Fibroblast of mammary gland (primary cell): ENCODE measurements around the gene SORCS2.
A peak's percentile ranks its signal among the peaks of the same experiment; 100 is the strongest.

Experiments used
- DNase-seq: peaks from one replicate; pipeline ENCODE4 v3.0.0-alpha.2; 2010; ENCODE audit warnings: low read depth
- H3K4me3 ChIP-seq: 2 replicates; pipeline ENCODE4 v1.5.1; 2011; ENCODE audit warnings: low read depth, mild to moderate bottlenecking, low read length, moderate library complexity; ENCODE audit not compliant: control insufficient read depth
- TF ChIP-seq, protein P1 (sequence below): conservative IDR thresholded peaks from 2 replicates; pipeline ENCODE4 v1.5.1; 2011; ENCODE audit warnings: low read depth, low read length, inconsistent platforms; ENCODE audit not compliant: control insufficient read depth, insufficient read depth

Gene SORCS2

DNA sequence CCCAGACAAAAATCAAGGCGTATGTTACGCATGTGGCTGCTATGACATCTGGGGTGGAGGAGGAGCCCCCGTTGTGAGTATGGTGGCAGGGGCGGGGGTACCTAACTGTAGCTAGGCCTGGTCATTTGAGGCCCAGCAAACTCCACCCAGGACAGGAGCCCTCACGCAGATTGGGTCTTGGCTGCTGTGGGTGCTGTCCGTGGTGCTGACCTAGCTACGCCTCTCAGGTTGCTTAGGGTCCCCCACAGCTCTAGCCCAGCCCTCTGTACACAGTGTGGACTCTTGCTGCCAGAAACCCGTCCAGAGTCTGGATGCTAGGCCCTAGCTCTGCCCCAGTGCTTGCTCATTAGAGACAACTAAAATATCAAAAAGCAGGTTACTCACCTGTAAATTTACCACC, 389.1 kb downstream of the SORCS2 start:
- peak; percentile 6 for DNase-seq
- TF ChIP-seq, protein P1, sequence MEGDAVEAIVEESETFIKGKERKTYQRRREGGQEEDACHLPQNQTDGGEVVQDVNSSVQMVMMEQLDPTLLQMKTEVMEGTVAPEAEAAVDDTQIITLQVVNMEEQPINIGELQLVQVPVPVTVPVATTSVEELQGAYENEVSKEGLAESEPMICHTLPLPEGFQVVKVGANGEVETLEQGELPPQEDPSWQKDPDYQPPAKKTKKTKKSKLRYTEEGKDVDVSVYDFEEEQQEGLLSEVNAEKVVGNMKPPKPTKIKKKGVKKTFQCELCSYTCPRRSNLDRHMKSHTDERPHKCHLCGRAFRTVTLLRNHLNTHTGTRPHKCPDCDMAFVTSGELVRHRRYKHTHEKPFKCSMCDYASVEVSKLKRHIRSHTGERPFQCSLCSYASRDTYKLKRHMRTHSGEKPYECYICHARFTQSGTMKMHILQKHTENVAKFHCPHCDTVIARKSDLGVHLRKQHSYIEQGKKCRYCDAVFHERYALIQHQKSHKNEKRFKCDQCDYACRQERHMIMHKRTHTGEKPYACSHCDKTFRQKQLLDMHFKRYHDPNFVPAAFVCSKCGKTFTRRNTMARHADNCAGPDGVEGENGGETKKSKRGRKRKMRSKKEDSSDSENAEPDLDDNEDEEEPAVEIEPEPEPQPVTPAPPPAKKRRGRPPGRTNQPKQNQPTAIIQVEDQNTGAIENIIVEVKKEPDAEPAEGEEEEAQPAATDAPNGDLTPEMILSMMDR = no peak
- H3K4me3 ChIP-seq = no peak overlapping the region

DNA sequence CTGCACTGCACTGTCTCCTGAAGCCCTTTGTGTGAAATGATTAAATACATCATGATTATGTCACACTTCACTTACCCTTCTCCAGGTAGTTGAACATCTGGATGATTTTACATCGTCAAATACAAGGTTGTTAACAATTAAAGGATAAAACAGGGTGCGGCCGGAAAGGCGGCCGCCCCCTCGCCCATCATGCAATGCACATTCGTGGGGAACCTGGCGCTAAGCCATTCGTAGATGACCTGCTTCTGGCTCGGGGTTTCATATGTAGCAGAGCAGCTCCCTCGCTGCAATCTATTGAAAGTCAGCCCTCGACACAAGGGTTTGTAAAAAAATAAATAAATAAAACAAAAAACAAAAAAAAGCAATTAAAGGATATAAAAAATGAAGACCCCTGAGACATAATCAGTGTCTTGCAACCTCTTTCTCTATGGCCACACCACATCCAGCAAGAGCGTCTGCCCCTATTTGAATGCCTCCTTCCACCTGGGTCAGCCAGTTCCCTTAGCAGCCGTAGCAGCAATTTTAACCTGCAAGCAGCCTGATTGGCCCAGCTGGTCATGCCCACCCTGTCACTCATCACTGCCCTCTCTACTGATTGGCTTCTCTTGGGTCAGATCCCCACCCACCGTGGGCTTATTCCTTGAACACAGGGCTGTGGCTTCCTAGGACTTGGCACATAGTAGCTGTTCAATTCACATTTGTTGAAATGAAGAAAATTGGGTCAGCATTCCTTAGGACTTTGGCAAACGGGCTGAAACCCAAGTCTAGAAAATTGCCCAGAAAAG, 390.2 kb downstream of the SORCS2 start:
- H3K4me3 ChIP-seq = no peak overlapping the region
- DNase-seq = no peak
- TF ChIP-seq, protein P1 = no peak

DNA sequence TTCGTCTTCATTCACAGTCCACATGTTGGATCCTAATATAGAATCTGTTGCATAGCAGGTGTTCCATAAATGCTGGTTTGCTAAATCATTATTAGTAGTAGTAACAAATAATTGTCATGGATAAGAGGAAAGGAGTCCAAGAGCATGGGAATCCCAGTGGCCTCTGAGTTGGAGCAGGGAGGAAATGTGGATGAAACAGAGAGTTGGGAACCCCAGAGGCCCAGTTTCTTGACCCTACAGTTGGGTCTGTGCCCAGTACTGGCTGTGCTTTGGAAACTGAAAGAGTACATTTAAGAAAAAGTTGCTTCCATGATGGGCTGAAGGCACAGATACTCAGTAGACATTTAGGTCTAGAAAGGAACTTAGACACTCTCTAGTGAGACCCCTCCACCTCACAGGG, 391.8 kb downstream of the SORCS2 start:
- H3K4me3 ChIP-seq = no peak overlapping the region
- no peak for DNase-seq
- TF ChIP-seq, protein P1 = no peak

DNA sequence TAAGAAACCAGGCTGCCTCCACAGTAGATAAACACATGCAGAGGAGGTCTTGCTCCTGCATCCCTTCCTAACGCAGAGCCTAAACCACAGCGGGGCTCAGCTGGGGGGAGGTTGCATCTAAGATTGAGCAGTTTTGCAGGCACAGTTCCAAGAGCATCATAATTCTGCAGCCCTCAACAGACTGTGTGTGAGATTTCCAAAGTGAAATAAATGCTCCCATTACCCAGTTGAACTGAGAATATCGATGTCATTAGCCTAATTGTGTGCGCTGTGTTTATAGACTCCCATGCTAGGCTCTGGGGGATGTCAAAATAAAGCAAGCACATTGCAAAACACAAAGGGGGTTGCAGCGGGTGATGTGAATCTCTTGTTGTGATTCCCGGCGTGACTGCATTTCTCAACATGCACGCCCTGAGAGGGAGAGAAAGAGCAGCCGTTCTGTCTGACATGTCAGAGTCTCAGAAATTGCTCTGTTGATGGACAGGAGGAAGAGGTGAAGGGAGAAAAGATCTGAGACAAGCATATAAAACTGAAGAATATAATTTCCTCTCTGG, 392.3 kb downstream of the SORCS2 start:
- H3K4me3 ChIP-seq = no peak overlapping the region
- no peak for DNase-seq
- TF ChIP-seq, protein P1 = no peak

DNA sequence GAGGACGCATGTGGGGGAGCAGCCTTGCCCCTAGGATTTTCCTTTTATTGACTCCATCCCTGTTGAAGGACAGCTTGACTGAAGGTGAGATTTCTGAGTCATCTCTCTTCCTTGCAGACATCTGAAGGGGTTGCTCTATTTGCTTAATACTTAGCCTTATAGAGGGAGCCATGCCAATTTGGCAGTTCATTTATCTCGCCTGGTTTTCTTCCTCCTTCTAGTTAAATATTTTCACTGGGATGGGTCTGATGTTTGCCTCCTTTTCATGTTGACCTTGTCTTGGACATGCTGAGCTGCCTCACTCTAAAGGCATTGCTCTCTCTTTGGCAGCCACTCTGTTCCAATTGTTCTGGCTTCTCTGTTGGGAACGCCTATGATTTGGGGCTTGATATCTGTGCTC, 393.4 kb downstream of the SORCS2 start:
- DNase-seq = no peak

DNA sequence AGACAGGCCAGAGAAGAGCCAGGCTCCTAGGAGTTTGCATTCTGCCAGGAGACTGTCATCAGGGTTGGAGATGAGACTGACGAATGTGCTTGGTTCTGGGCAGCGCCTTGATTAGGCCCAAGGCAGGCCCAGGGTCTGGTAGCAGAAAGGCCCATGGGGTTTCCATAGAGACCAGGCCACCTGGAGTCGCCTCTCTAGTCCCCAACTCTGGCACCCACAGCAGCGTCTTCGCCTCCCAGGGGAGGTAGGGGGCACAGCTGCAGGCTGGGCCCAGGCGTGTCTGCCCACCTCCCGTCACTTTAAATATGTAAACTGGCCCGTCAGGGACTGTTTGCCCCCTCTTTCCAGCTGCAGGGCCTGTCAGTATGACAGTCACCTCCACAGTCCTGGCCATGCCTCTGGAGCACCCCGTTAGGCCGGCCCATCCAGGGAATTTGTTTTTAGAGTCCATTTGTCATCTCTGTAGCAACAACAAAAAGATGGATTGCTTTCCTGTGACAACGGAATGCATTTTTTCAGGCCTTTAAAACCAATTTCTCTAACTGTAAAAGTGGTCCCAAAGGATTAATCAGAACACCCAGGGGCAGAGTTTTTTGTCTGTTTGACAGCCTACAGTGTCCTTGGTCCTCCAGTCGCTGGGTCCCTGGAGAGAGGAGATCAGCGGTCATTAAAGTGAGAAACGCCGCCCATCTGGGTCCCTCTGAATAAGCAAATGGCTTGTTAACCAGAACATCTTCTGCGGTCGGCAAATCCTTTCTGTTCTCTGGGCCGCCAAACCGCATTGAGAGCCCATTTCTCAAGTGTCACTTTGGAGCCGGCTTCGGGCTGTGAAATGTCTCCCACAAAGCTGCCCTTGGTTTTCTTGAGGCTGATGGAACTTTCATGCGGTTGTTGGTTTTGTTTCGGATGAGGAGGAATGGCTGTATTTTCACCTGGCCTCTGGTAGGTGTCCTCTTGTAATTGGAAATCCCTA, 395.4 kb downstream of the SORCS2 start:
- DNase-seq = no peak
- TF ChIP-seq, protein P1 = no peak
- H3K4me3 ChIP-seq = no peak overlapping the region

More for the DNA sequence above, 393.4 kb downstream of the SORCS2 start:
- no peak overlapping the region for H3K4me3 ChIP-seq
- TF ChIP-seq, protein P1 = no peak
